ENCODE results near the gene CANX. TPM values are rescaled to one million over a fixed set of nuclear protein-coding genes. Genes with fewer than 3 reads are reported as not detected.

CANX gene
- total RNA-seq, 1 experiment from 2014 or later = 570 TPM

DNA sequence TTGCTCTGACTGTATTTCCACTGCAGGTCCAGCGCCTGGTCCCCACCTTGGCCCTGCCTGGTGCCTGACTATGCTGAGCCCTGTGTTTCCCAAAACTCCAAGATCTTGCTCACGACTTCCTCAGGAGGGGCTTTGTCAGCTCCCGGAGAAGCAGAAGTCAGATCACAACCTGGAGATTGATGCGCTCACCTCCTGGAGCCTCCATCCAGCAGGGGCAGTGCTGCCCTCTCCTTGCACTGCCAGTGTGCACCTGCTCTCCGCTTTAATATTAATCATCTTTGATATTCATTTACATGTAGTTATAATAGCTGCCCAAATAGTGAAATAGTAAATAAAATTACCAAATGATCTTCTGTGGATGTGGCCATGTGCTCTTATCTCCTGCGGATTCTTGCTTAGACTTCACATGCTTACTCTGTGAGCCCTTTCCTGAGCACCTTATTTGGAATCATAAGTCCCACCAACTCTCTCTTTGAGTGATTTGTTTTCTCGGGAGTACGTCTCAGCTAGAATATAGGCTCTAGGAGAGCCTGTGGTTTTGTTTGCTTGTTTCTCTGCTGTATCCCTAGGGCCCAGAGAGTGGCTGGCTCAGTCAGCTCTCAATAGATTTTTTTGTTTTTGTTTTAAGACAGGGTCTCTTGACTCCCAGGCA is 51.2 kb downstream of the CANX start:
- no peak for DNase-seq (ENCODE audit: low read depth)

- DNase-seq (ENCODE audit: low read depth) = no peak
These were observed 55.2 kb downstream of the CANX start for GRCh38 chr5:179753971-179754370.

DNA sequence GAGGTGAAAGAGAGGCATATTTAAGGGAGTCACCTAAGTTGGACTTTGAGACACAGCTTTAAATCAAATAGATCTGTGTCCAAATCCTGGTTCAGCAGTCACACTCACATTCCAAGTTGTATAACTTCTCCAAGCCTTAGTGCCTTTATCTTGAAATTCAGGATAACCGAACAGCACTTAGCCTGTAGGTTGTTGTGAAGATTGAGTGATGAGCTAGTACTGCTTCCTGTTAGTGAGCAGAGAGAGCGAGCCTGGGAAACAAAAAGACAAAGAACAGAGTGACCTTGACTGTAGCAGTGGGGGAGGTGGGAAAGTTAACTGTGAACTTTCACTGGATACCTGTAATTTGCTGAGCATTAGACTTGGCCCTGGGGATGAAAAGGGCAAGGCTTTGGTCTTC is 56.3 kb downstream of the CANX start:
- no peak for DNase-seq (ENCODE audit: low read depth)

GRCh38 chr5:179758955-179759354 is 60.2 kb downstream of the CANX start:
- DNase-seq (ENCODE audit: low read depth) = no peak

- no peak for DNase-seq (ENCODE audit: low read depth)
These were observed 61.1 kb downstream of the CANX start for GRCh38 chr5:179759581-179760551.

- DNase-seq (ENCODE audit: low read depth) = no peak
These were observed 63.5 kb downstream of the CANX start for GRCh38 chr5:179762079-179762780.

GRCh38 chr5:179762781-179763176 is 64.0 kb downstream of the CANX start:
- DNase-seq (ENCODE audit: low read depth) = peak; percentile 39

DNA sequence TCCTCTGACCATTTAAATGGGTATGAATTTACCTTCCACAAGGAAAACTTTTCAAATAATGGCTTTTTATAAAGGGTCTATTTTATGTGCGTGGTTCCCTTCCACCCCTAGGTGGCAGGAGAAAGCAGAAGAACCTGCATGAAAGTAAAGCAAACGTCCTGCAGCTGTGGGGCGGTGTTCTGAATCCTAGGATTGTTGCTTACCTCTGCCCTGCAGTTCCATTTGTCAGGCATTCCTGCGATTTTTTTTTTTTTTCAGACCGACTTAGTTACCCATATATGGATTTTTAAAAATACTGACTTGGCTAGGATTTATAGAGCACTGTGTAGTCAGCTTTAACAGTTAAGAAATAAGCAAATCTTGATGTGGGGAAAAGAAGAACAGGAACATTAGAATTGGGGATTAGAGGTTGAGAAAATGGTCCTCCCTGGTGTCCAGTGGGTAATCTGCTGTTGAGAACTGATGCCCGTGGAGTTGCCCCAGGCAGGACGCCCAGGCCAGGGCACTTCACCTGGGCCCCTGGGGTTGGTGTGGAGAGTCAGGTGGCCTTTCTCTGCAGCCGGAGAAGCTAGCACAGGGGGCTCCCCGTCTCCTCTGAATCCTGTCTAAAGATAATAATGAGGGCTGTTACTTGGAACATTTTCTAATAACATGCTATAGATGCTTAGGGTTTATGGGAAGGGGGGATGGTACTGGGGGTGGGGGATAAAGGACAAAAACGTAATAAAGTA is 64.6 kb downstream of the CANX start:
- DNase-seq (ENCODE audit: low read depth) = peak; percentile 85

DNA sequence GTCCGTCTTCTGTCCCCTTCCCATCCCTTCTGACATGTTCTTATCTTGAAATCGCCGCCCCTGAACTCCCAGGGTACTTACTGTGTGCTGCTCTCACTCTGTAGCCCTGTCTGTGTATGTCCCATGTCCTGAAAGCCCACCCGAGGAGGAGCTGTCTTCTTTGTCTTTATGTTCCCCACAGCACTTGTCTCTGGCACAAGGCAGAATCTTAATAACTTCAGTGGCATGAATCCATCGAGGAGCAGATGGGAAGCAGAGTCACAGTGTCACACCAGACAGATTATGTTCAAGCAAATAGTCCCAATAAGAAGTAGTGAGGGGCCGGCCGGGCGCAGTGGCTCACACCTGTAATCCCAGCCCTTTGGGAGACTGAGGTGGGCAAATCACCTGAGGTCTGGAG is 65.3 kb downstream of the CANX start:
- DNase-seq (ENCODE audit: low read depth) = no peak

- peak; percentile 92 for DNase-seq (ENCODE audit: low read depth)
These were observed 66.6 kb downstream of the CANX start for GRCh38 chr5:179765400-179765799.

- DNase-seq (ENCODE audit: low read depth) = peak; percentile 85
These were observed 67.4 kb downstream of the CANX start for GRCh38 chr5:179766021-179766725.

DNA sequence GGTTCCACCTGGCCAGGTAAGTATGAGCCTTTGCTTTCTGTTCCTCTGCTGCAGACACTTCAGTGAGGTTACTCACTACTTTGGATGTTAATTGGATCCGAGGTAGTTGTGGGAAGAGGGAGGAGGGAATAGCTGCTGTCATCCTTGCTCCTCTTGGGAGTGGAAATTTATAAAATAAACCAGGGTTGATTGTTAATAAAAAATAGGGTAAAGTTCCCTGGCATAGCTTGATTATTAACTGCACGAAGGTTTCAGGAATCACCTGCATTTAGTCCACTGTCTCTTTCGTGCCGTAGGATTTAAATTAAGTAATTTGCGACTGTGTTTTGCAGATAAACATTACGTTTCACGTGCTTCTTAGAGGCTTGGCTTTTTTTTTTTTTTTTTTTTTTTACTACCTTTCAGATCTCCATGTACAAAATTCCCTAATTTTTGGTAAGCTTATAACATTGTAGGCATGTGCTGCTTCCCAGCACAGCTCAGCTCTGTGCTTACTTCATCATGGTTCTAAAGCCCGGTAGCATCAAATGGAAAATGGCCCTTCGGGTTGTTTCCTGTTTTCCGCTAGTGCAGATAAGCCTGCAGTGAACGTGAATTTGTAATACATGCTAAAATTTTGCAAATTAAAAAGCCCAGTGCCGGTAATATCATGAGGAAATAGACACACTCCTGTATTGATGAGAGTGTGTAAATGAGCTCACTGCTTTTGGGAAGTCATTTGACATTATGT is 68.1 kb downstream of the CANX start:
- no peak for DNase-seq (ENCODE audit: low read depth)

- DNase-seq (ENCODE audit: low read depth) = no peak
These were observed 68.8 kb downstream of the CANX start for GRCh38 chr5:179767496-179768100.

GRCh38 chr5:179768326-179769085 is 69.7 kb downstream of the CANX start:
- no peak for DNase-seq (ENCODE audit: low read depth)

GRCh38 chr5:179769271-179769670 is 70.5 kb downstream of the CANX start:
- no peak for DNase-seq (ENCODE audit: low read depth)

DNA sequence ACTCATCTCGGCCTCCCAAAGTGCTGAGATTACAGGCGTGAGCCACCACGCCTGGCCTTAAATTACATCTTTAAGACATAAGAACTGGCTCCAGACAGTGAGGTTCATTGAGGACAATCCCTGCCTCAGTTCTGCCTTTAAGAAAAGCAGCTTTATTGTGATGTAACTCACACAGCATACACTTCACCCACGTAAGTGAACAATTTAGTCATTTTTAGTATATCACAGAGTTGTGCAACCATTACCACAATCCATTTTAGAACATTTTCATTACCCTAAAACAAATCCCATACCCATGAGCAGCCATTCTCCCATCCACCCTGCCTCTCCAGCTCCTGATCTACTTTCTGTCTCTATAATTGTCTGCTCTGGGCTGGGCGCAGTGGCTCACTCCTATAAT is 71.0 kb downstream of the CANX start:
- no peak for DNase-seq (ENCODE audit: low read depth)

- no peak for DNase-seq (ENCODE audit: low read depth)
These were observed 72.6 kb downstream of the CANX start for GRCh38 chr5:179771311-179771895.

DNA sequence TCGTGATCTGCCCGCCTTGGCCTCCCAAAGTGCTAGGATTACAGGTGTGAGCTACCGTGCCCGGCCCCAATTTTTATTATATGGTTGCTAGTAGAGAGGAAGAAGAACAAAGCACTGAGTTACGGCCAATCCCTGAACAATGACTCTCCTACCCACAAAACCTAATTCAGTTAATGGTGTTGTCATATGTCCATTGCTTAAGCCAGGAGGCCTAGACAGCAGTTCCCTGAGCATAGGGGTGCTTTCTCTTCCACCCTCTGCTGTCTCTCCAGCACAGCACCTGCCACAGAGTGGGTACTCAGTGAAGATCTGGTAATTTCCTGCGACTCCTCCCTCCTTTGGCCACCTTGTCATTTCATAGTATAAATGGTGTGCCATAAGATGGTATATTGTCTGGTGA is 73.6 kb downstream of the CANX start:
- DNase-seq (ENCODE audit: low read depth) = no peak

GRCh38 chr5:179773686-179774040 is 74.9 kb downstream of the CANX start:
- no peak for DNase-seq (ENCODE audit: low read depth)

All from Daoy (cell line).